Activated CD4-positive, CD25-positive, alpha-beta regulatory T cell treated with anti-CD3 and anti-CD28 coated beads, Interleukin-2, amount 50 U/mL, for 24 hours (primary cell): ENCODE results near the gene CRADD.

Experiments used
- ATAC-seq, 2 donors: fragments of 150-1000 bp; cut with Tn5 transposase; one replicate each; pipeline ENCODE4 v1.10.0; 2021; ENCODE audit warnings: mild to moderate bottlenecking in 1 of 2, moderate library complexity in 1 of 2

The CRADD gene

GRCh38 chr12:93673084-93673483, 4.1 kb upstream of the CRADD start:
- ATAC-seq = no peak

GRCh38 chr12:93674386-93674785, 2.8 kb upstream of the CRADD start:
- ATAC-seq = no peak

GRCh38 chr12:93676408-93677194, 574 bp upstream of the CRADD start:
- peak in 1 of 2 donors; percentile 8 for ATAC-seq

- ATAC-seq = no peak
These were observed 1.6 kb downstream of the CRADD start for GRCh38 chr12:93678779-93679178.

GRCh38 chr12:93679308-93679925, 2.2 kb downstream of the CRADD start:
- ATAC-seq = no peak

GRCh38 chr12:93680006-93680405, 2.8 kb downstream of the CRADD start:
- no peak for ATAC-seq

GRCh38 chr12:93682846-93683261, 5.7 kb downstream of the CRADD start:
- ATAC-seq = no peak

- no peak for ATAC-seq
These were observed 6.2 kb downstream of the CRADD start for GRCh38 chr12:93683410-93683809.

- ATAC-seq = peak; percentile 25 to 38
These were observed 7.5 kb downstream of the CRADD start for GRCh38 chr12:93684716-93685115.

- no peak for ATAC-seq
These were observed 9.6 kb downstream of the CRADD start for GRCh38 chr12:93686572-93687356.

GRCh38 chr12:93689076-93689834, 12.1 kb downstream of the CRADD start:
- no peak for ATAC-seq

- ATAC-seq = no peak
These were observed 19.3 kb downstream of the CRADD start for GRCh38 chr12:93696462-93696861.

- no peak for ATAC-seq
These were observed 21.3 kb downstream of the CRADD start for GRCh38 chr12:93698307-93699092.

GRCh38 chr12:93699271-93700145, 22.3 kb downstream of the CRADD start:
- peak; percentile 32 to 58 for ATAC-seq

GRCh38 chr12:93702707-93703315, 25.6 kb downstream of the CRADD start:
- no peak for ATAC-seq

- ATAC-seq = peak in 1 of 2 donors; percentile 41
These were observed 26.9 kb downstream of the CRADD start for GRCh38 chr12:93704122-93704521.

GRCh38 chr12:93704625-93705024, 27.4 kb downstream of the CRADD start:
- no peak for ATAC-seq

- ATAC-seq = no peak
These were observed 28.1 kb downstream of the CRADD start for GRCh38 chr12:93705237-93705636.

GRCh38 chr12:93706387-93706786, 29.2 kb downstream of the CRADD start:
- ATAC-seq = no peak

- no peak for ATAC-seq
These were observed 29.6 kb downstream of the CRADD start for GRCh38 chr12:93706824-93707223.
